IMR-90 (cell line): ENCODE data around the gene GRIPAP1. TPM values are rescaled to one million over a fixed set of nuclear protein-coding genes. Genes with fewer than 3 reads are reported as not detected.

Experiments
- ATAC-seq: fragments of 200-7000 bp; cut with Tn5 transposase; 2 replicates; pipeline ENCODE4 v1.9.1; 2020; ENCODE audit warnings: low read depth, mild to moderate bottlenecking, moderate library complexity
- BruUV-seq: library from RNA; stranded (reverse); fragments of 400-500 nt; replicated peaks from 2 replicates; lab custom pipeline; 2021; lab: Mats Ljungman, UMichigan
- CTCF ChIA-PET: fragments of 300-600 bp; formaldehyde crosslinking; extraction: SDS; loops from one replicate; lab custom pipeline; 2021; ENCODE audit warnings: antibody characterized with exemption; lab: Yijun Ruan, JAX
- POLR2A ChIA-PET: fragments of 300-600 bp; sonication (Branson Sonifier 250); formaldehyde crosslinking; loops from one replicate; lab custom pipeline; 2022; ENCODE audit warnings: antibody characterized with exemption; ENCODE audit not compliant: unreplicated experiment; lab: Charles Lee
- DNase-seq: peaks from one replicate; pipeline ENCODE4 v3.0.0; 2013
- H2AFZ ChIP-seq: replicated peaks from 2 replicates; pipeline ENCODE3; 2013; ENCODE audit warnings: low read length, mild to moderate bottlenecking; ENCODE audit not compliant: poor library complexity
- H2AK5ac ChIP-seq: 2 replicates; pipeline ENCODE4 v1.6.1; 2013; ENCODE audit warnings: low read depth, low read length, inconsistent platforms
- H2AK9ac ChIP-seq: replicated peaks from 2 replicates; pipeline ENCODE3; 2013; ENCODE audit warnings: mild to moderate bottlenecking, low read depth, low read length, moderate library complexity; ENCODE audit not compliant: poor library complexity
- H2BK120ac ChIP-seq: 2 replicates; pipeline ENCODE4 v1.6.1; 2013; ENCODE audit warnings: low read depth, low read length, inconsistent platforms
- H2BK15ac ChIP-seq: 3 replicates; pipeline ENCODE4 v1.6.1; 2013; ENCODE audit warnings: low read depth, low read length, inconsistent platforms
- H2BK20ac ChIP-seq: 2 replicates; pipeline ENCODE4 v1.6.1; 2013; ENCODE audit warnings: low read depth, mild to moderate bottlenecking, inconsistent platforms, low read length, moderate library complexity
- H2BK5ac ChIP-seq: 2 replicates; pipeline ENCODE4 v1.6.1; 2013; ENCODE audit warnings: mild to moderate bottlenecking, low read depth, low read length, inconsistent platforms; ENCODE audit not compliant: poor library complexity, severe bottlenecking
- H3K14ac ChIP-seq: replicated peaks from 2 replicates; pipeline ENCODE4 v1.6.1; 2013; ENCODE audit warnings: low read depth, low read length, inconsistent platforms
- H3K18ac ChIP-seq: 2 replicates; pipeline ENCODE4 v1.6.1; 2013; ENCODE audit warnings: low read depth, low read length, control low read depth
- H3K23ac ChIP-seq: 2 replicates; pipeline ENCODE4 v1.6.1; 2013; ENCODE audit warnings: low read depth, low read length, inconsistent platforms
- H3K27ac ChIP-seq: 2 replicates; pipeline ENCODE4 v1.5.1; 2013; ENCODE audit warnings: mild to moderate bottlenecking, control low read depth, low read length; ENCODE audit not compliant: insufficient read depth
- H3K27me3 ChIP-seq: 2 replicates; pipeline ENCODE4 v1.6.1; 2013; ENCODE audit warnings: low read length; ENCODE audit not compliant: control insufficient read depth, insufficient read depth
- H3K36me3 ChIP-seq: 2 replicates; pipeline ENCODE4 v1.6.1; 2013; ENCODE audit warnings: low read length, mixed read lengths; ENCODE audit not compliant: control insufficient read depth, insufficient read depth
- H3K4ac ChIP-seq: 2 replicates; pipeline ENCODE4 v1.6.1; 2013; ENCODE audit warnings: low read depth, low read length, inconsistent platforms
- H3K4me1 ChIP-seq: 2 replicates; pipeline ENCODE4 v1.6.1; 2013; ENCODE audit warnings: low read length, mixed read lengths; ENCODE audit not compliant: control insufficient read depth, insufficient read depth
- H3K4me2 ChIP-seq: 2 replicates; pipeline ENCODE4 v1.6.1; 2013; ENCODE audit warnings: low read depth, mild to moderate bottlenecking, control low read depth, low read length, moderate library complexity
- H3K4me3 ChIP-seq: 2 replicates; pipeline ENCODE4 v1.5.1; 2013; ENCODE audit warnings: low read depth, mild to moderate bottlenecking, control low read depth, low read length, moderate library complexity; ENCODE audit not compliant: insufficient read depth
- H3K56ac ChIP-seq: 2 replicates; pipeline ENCODE4 v1.6.1; 2013; ENCODE audit warnings: low read length, inconsistent platforms; ENCODE audit not compliant: insufficient read depth; ENCODE audit errors: extremely low read depth
- H3K79me1 ChIP-seq, 2 experiments: 2 replicates each; pipeline ENCODE4 v1.6.1; 2013; ENCODE audit warnings: low read length in 2 of 2, inconsistent platforms in 1 of 2, low read depth in 1 of 2
- H3K9ac ChIP-seq: 2 replicates; pipeline ENCODE4 v1.6.1; 2013; ENCODE audit warnings: low read depth, low read length, control low read depth
- H3K9me1 ChIP-seq: 2 replicates; pipeline ENCODE4 v1.6.1; 2013; ENCODE audit warnings: low read length, inconsistent platforms; ENCODE audit not compliant: insufficient read depth
- H3K9me3 ChIP-seq: 2 replicates; pipeline ENCODE4 v1.6.1; 2013; ENCODE audit warnings: low read length; ENCODE audit not compliant: control insufficient read depth, insufficient read depth
- H4K20me1 ChIP-seq: 2 replicates; pipeline ENCODE4 v1.6.1; 2013; ENCODE audit warnings: low read length, inconsistent platforms; ENCODE audit not compliant: insufficient read depth
- H4K5ac ChIP-seq: 2 replicates; pipeline ENCODE4 v1.6.1; 2013; ENCODE audit warnings: mild to moderate bottlenecking, low read depth, low read length, control low read depth
- H4K8ac ChIP-seq, 2 experiments: 2 replicates each; pipeline ENCODE4 v1.6.1; 2013; ENCODE audit warnings: low read depth in 2 of 2, low read length in 2 of 2, control low read depth in 1 of 2, inconsistent platforms in 1 of 2
- H4K91ac ChIP-seq: 2 replicates; pipeline ENCODE4 v1.6.1; 2013; ENCODE audit warnings: low read depth, low read length, inconsistent platforms; ENCODE audit not compliant: insufficient read depth
- BHLHE40 ChIP-seq: fragments of 150-350 bp; IDR thresholded peaks from 2 replicates; pipeline ENCODE4 v1.6.1; 2016; ENCODE audit warnings: mild to moderate bottlenecking, low read depth, low read length
- CEBPB ChIP-seq: IDR thresholded peaks from 2 replicates; pipeline ENCODE4 v1.6.1; 2012; ENCODE audit warnings: low read depth, low read length, improper control_type of control experiment
- CHD1 ChIP-seq: IDR thresholded peaks from 2 replicates; pipeline ENCODE4 v1.6.1; 2012; ENCODE audit warnings: low read depth, low read length, improper control_type of control experiment
- CTCF ChIP-seq: conservative IDR thresholded peaks from 2 replicates; pipeline ENCODE4 v1.5.1; 2012; ENCODE audit warnings: mild to moderate bottlenecking, low read depth, low read length, improper control_type of control experiment
- FOS ChIP-seq: fragments of 150-350 bp; IDR thresholded peaks from 2 replicates; pipeline ENCODE4 v1.6.1; 2016; ENCODE audit warnings: low read depth, low read length
- MAFK ChIP-seq: IDR thresholded peaks from 2 replicates; pipeline ENCODE4 v1.6.1; 2012; ENCODE audit warnings: low read depth, low read length, improper control_type of control experiment
- MAZ ChIP-seq: IDR thresholded peaks from 2 replicates; pipeline ENCODE4 v1.6.1; 2012; ENCODE audit warnings: low read depth, mild to moderate bottlenecking, low read length, improper control_type of control experiment, moderate library complexity, borderline replicate concordance
- MXI1 ChIP-seq: IDR thresholded peaks from 2 replicates; pipeline ENCODE4 v1.6.1; 2012; ENCODE audit warnings: low read depth, mild to moderate bottlenecking, low read length, moderate library complexity, borderline replicate concordance
- NFE2L2 ChIP-seq: fragments of 150-350 bp; IDR thresholded peaks from 2 replicates; pipeline ENCODE4 v1.6.1; 2016; ENCODE audit warnings: low read depth, mild to moderate bottlenecking, low read length
- POLR2A ChIP-seq: IDR thresholded peaks from 2 replicates; pipeline ENCODE4 v1.6.1; 2012; ENCODE audit warnings: mild to moderate bottlenecking, low read depth, low read length
- RAD21 ChIP-seq: IDR thresholded peaks from 2 replicates; pipeline ENCODE4 v1.6.1; 2012; ENCODE audit warnings: low read length, improper control_type of control experiment
- RCOR1 ChIP-seq: IDR thresholded peaks from 2 replicates; pipeline ENCODE4 v1.6.1; 2012; ENCODE audit warnings: mild to moderate bottlenecking, low read length, improper control_type of control experiment; ENCODE audit not compliant: insufficient replicate concordance
- RFX5 ChIP-seq: IDR thresholded peaks from 2 replicates; pipeline ENCODE4 v1.8.0; 2012; ENCODE audit warnings: low read depth, mild to moderate bottlenecking, low read length, moderate library complexity
- SMC3 ChIP-seq: fragments of 150-350 bp; IDR thresholded peaks from 2 replicates; pipeline ENCODE4 v1.6.1; 2016; ENCODE audit warnings: low read depth, mild to moderate bottlenecking, antibody characterized with exemption, low read length, moderate library complexity
- USF2 ChIP-seq: fragments of 150-350 bp; IDR thresholded peaks from 2 replicates; pipeline ENCODE4 v1.6.1; 2017; ENCODE audit warnings: mild to moderate bottlenecking, antibody characterized with exemption, low read length, low read depth
- WGBS, 2 experiments: methylation state at CpG; one replicate each; pipeline versions ENCODE4 v1.1.5 to v1.1.7; 2013; ENCODE audit warnings: missing lambda C conversion rate in 2 of 2; ENCODE audit not compliant: insufficient read length in 1 of 2; ENCODE audit errors: extremely low coverage in 2 of 2; 5-methylcytosine and 5-hydroxymethylcytosine counted together
- dilution Hi-C: fragments of 300-500 bp; cut with HindIII; formaldehyde crosslinking; loops from one replicate; pipeline ENCODE4 v1.14.3; 2018; ENCODE audit warnings: low sequenced_read_pairs; ENCODE audit not compliant: unreplicated experiment
- in situ Hi-C: fragments of 300-500 bp; cut with MboI; formaldehyde crosslinking; loops from 3 replicates; pipeline ENCODE4 v1.14.3; 2019; ENCODE audit warnings: low sequenced_read_pairs, inconsistent platforms, mixed read lengths
- intact Hi-C: fragments of 100-400 bp; cut with micrococcal nuclease; formaldehyde crosslinking; loops from 2 replicates; pipeline ENCODE4 v1.10.0; 2022
- polyA plus RNA-seq, 3 experiments: library from polyadenylated mRNA; depleted of rRNA; stranded (reverse); fragments of >200 nt; gene quantifications; 2 replicates each; pipeline ENCODE4 v1.2.3, GENCODE V29; 2012; ENCODE audit warnings: low replicate concordance in 1 of 3
- total RNA-seq: library from RNA; depleted of rRNA; stranded (reverse); fragments of >200 nt; gene quantifications from 2 replicates; pipeline ENCODE4 v1.2.3, GENCODE V29; 2012
- TF ChIP-seq, protein P1 (sequence below): fragments of 150-350 bp; IDR thresholded peaks from 2 replicates; pipeline ENCODE4 v1.6.1; 2016; ENCODE audit warnings: low read depth, mild to moderate bottlenecking, low read length, moderate library complexity, borderline replicate concordance

The GRIPAP1 gene
- total and polyA plus RNA-seq, 2 of the 4 experiments (the other 2 are of a cell fraction): 17.9 to 25.0 TPM

DNA sequence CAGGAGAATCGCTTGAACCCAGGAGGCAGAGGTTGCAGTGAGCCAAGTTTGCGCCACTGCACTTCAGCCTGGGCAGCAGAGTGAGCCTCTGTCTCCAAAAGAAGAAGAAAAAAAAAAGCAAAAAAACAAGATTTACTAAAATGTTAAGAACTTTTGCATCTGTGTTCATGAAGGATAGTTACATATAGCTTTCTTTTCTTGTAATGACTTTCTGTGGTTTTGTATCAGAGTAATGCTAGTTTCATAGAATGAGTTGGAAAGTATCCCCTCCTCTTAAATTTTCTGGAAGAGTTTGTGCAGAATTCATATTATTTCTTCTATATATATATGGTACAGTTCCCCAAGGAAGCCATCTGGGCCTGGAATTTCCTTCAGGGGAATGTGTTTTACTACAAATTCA is 17.0 kb upstream of the GRIPAP1 start:
- no TSS peak for BruUV-seq
- Histone ChIP-seq H3K9me3 (no peaks in the 10 kb centered on the region), H3K9me1 (no peaks in the 10 kb centered on the region), H4K91ac (no peak overlapping the region), H3K9ac (no peak overlapping the region), H3K36me3 (no peaks in the 10 kb centered on the region), H3K23ac (no peak overlapping the region), H4K20me1 (no peaks in the 10 kb centered on the region), H2AK9ac (no peak overlapping the region), H4K5ac (no peak overlapping the region), H3K4me3 (no peak overlapping the region), H3K14ac (no peak overlapping the region), H3K4me1 (no peaks in the 10 kb centered on the region), H3K4me2 (no peak overlapping the region), H3K27ac (no peak overlapping the region), H3K79me1 (no peaks in the 10 kb centered on the region), H3K56ac (no peak overlapping the region), H2BK120ac (no peak overlapping the region), H2BK5ac (no peak overlapping the region), H3K27me3 (no peaks in the 10 kb centered on the region), H3K18ac (no peak overlapping the region), H2AK5ac (no peak overlapping the region), H2BK20ac (no peak overlapping the region), H3K4ac (no peak overlapping the region), H4K8ac (no peak overlapping the region), H2AFZ (no peak overlapping the region), H2BK15ac (no peak overlapping the region)
- WGBS, 2 experiments: 56% methylated on average over 2 of the region's 2 CpGs; no CpG with 5 or more reads in 1 of the 2 experiments
- intact Hi-C loops (no loop called here), dilution Hi-C loops (no loop called here), in situ Hi-C loops (no loop called here)
- DNase-seq: no peak
- POLR2A ChIA-PET: no interaction called here
- no peak for ATAC-seq
- CTCF ChIA-PET: no interaction called here
- TF ChIP-seq POLR2A (no peak), MXI1 (no peak), USF2 (no peak), CEBPB (no peak), CTCF (no peak), CHD1 (no peak), MAFK (no peak), MAZ (no peak), SMC3 (no peak), NFE2L2 (no peak), BHLHE40 (no peak), RAD21 (no peak), RCOR1 (no peak), FOS (no peak), RFX5 (no peak)
- TF ChIP-seq, protein P1, sequence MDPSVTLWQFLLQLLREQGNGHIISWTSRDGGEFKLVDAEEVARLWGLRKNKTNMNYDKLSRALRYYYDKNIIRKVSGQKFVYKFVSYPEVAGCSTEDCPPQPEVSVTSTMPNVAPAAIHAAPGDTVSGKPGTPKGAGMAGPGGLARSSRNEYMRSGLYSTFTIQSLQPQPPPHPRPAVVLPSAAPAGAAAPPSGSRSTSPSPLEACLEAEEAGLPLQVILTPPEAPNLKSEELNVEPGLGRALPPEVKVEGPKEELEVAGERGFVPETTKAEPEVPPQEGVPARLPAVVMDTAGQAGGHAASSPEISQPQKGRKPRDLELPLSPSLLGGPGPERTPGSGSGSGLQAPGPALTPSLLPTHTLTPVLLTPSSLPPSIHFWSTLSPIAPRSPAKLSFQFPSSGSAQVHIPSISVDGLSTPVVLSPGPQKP: no peak
